K562 (cell line): ENCODE measurements around the gene EZH1. TPM values are rescaled to one million over a fixed set of nuclear protein-coding genes. Genes with fewer than 3 reads are reported as not detected.

ENCODE experiments used
- BRF1 ChIP-seq: IDR thresholded peaks from 3 replicates; pipeline ENCODE4 v1.6.1; 2011; ENCODE audit warnings: borderline replicate concordance, mild to moderate bottlenecking; ENCODE audit not compliant: insufficient read length; ENCODE audit errors: extremely low read depth
- FOXO4 ChIP-seq: fragments of 450-650 bp; formaldehyde crosslinking; IDR thresholded peaks from 2 replicates; pipeline ENCODE4 v1.4.0; 2020; ENCODE audit warnings: mild to moderate bottlenecking, moderate library complexity
- FOXP1 ChIP-seq: sonication (generic); formaldehyde crosslinking; IDR thresholded peaks from 2 replicates; pipeline ENCODE4 v1.8.0; 2022; ENCODE audit warnings: mild to moderate bottlenecking, missing genetic modification reagents
- GMEB1 ChIP-seq: fragments of 250-450 bp; sonication (Bioruptor Pico); IDR thresholded peaks from 2 replicates; pipeline ENCODE4 v1.4.0; 2020; ENCODE audit warnings: mild to moderate bottlenecking
- HMG20A ChIP-seq: fragments of 450-650 bp; formaldehyde crosslinking; conservative IDR thresholded peaks from 2 replicates; pipeline ENCODE4 v1.4.0; 2020; ENCODE audit warnings: mild to moderate bottlenecking, mixed read lengths
- LEF1 ChIP-seq: fragments of 450-650 bp; IDR thresholded peaks from 2 replicates; pipeline ENCODE4 v1.6.1; 2016; ENCODE audit warnings: mild to moderate bottlenecking
- MCM3 ChIP-seq: fragments of 450-650 bp; IDR thresholded peaks from 2 replicates; pipeline ENCODE4 v1.6.1; 2016
- PRMT5 ChIP-seq: sonication (generic); formaldehyde crosslinking; IDR thresholded peaks from 2 replicates; pipeline ENCODE4 v1.5.0; 2020; ENCODE audit warnings: missing genetic modification reagents
- STAG1 ChIP-seq: sonication (generic); formaldehyde crosslinking; IDR thresholded peaks from 2 replicates; pipeline ENCODE4 v1.5.0; 2020; ENCODE audit warnings: missing genetic modification reagents, borderline replicate concordance
- TBL1XR1 ChIP-seq, 2 experiments: IDR thresholded peaks; 2 replicates each; pipeline ENCODE4 v1.6.1; 2012; ENCODE audit warnings: improper control_type of control experiment in 2 of 2, low read length in 2 of 2, mild to moderate bottlenecking in 1 of 2
- THAP12 ChIP-seq: fragments of 250-450 bp; sonication (Bioruptor Pico); IDR thresholded peaks from 2 replicates; pipeline ENCODE4 v1.9.0; 2021; ENCODE audit warnings: mild to moderate bottlenecking, inconsistent platforms
- USF1 ChIP-seq: sonication (generic); formaldehyde crosslinking; IDR thresholded peaks from 2 replicates; pipeline ENCODE4 v1.9.0; 2022; ENCODE audit warnings: mild to moderate bottlenecking, missing genetic modification reagents
- YBX1 ChIP-seq: fragments of 450-650 bp; IDR thresholded peaks from 2 replicates; pipeline ENCODE4 v1.7.1; 2016; ENCODE audit warnings: mild to moderate bottlenecking
- ZBTB5 ChIP-seq: fragments of 450-650 bp; IDR thresholded peaks from 2 replicates; pipeline ENCODE4 v1.6.1; 2017; ENCODE audit warnings: antibody characterized with exemption
- ZNF224 ChIP-seq: sonication (generic); formaldehyde crosslinking; IDR thresholded peaks from 2 replicates; pipeline ENCODE4 v1.8.0; 2022; ENCODE audit warnings: mild to moderate bottlenecking, missing genetic modification reagents
- ZNF639 ChIP-seq, 2 experiments: fragments of 200-800 bp in 1 of 2; sonication (Bioruptor generic) in 1 of 2; sonication (generic) in 1 of 2; formaldehyde crosslinking in 1 of 2; IDR thresholded peaks in 1 of 2; conservative IDR thresholded peaks in 1 of 2; 2 replicates each; pipeline versions ENCODE4 v1.5.0 to v1.6.1; 2016 to 2020; ENCODE audit warnings: missing compliant biosample characterization in 1 of 2, missing genetic modification characterization in 1 of 2, missing genetic modification reagents in 1 of 2
- polyA plus RNA-seq, 8 experiments: library from polyadenylated mRNA; depleted of rRNA in 4 of 8; stranded (reverse) in 5 of 8; unstranded in 3 of 8; fragments of >200 nt; fragmentation: Nextera tagmentation in 2 of 8; fragmentation: Illumina TruSeq in 1 of 8; extraction: Ambion mirVana in 2 of 8; extraction: Trizol in 1 of 8; gene quantifications; 2 replicates each; pipeline versions ENCODE4 v1.2.1 to v1.2.3, GENCODE V29; 2011 to 2014; ENCODE audit warnings: inconsistent platforms in 1 of 8, missing spikeins in 1 of 8
- total RNA-seq, 7 experiments: library from RNA; depleted of rRNA in 6 of 7; stranded (reverse); fragments of >200 nt in 6 of 7; fragmentation: Illumina TruSeq in 2 of 7; extraction: Trizol in 2 of 7; gene quantifications; 2 replicates each; pipeline versions ENCODE4 v1.2.1 to v1.2.3, GENCODE V29; 2011 to 2021; ENCODE audit warnings: low replicate concordance in 1 of 7

Gene EZH1
- total and polyA plus RNA-seq, 9 of the 15 experiments (the other 6 are each of a cell fraction or from before 2014, with no cell fraction given) = 8.6 to 40.8 (median 22.9) TPM

GRCh38 chr17:42698736-42699414 lies 46.0 kb downstream of the EZH1 start (continued):
- TF ChIP-seq GMEB1 (0 out of 2 replicates have a peak, but pooled peaks have one; percentile 15), YBX1 (no peak), MCM3 (no peak), FOXO4 (CRISPR knock-in tag) (no peak), ZNF639 (CRISPR knock-in tag; conservative IDR thresholded peaks at IDR 0.05 in 1 of 2, IDR thresholded peaks at IDR 0.05 in 1 of 2) (peak in 1 of 2 experiments; percentile 96; a peak in 2 of 4 replicates), PRMT5 (CRISPR knock-in tag) (no peak), TBL1XR1 (IDR thresholded peaks at IDR 0.05; ENCODE audit: low read length in 2 of 2) (peak; percentile 99 to 100), ZNF224 (CRISPR knock-in tag) (no peak), BRF1 (no peak), USF1 (CRISPR knock-in tag) (no peak), ZBTB5 (no peak), LEF1 (peak; percentile 100), HMG20A (no peak), FOXP1 (CRISPR knock-in tag) (no peak), STAG1 (CRISPR knock-in tag) (no peak), THAP12 (peak; percentile 60)
